SJSA1 (cell line): Measurements from ENCODE around the gene TUBA3C. TPM values are rescaled to one million over a fixed set of nuclear protein-coding genes. Genes with fewer than 3 reads are reported as not detected.
"Not testable (repeated sequence)": the region's sequence is repeated elsewhere in the genome, so short reads cannot be mapped to it uniquely, and the experiment has no call there.

Source experiments
- DNase-seq, 2 experiments: peaks; one replicate each; pipeline ENCODE4 v3.0.0-alpha.2; 2015 to 2020; ENCODE audit warnings: low spot score in 2 of 2, low read depth in 1 of 2
- H3K27ac ChIP-seq: fragments of 250-450 bp; sonication (Bioruptor Pico); 2 replicates; pipeline ENCODE4 v1.5.1; 2020; ENCODE audit warnings: mild to moderate bottlenecking, moderate library complexity
- H3K27me3 ChIP-seq: fragments of 250-450 bp; sonication (Bioruptor Pico); replicated peaks from 2 replicates; pipeline ENCODE4 v1.5.1; 2020; ENCODE audit warnings: mild to moderate bottlenecking, moderate library complexity
- H3K36me3 ChIP-seq: fragments of 250-450 bp; sonication (Bioruptor Pico); 2 replicates; pipeline ENCODE4 v1.5.1; 2020; ENCODE audit warnings: mild to moderate bottlenecking
- H3K4me1 ChIP-seq: fragments of 250-450 bp; sonication (Bioruptor Pico); replicated peaks from 2 replicates; pipeline ENCODE4 v1.6.1; 2021; ENCODE audit warnings: mild to moderate bottlenecking
- H3K4me3 ChIP-seq: fragments of 250-450 bp; sonication (Bioruptor Pico); 2 replicates; pipeline ENCODE4 v1.5.1; 2020; ENCODE audit warnings: mild to moderate bottlenecking
- H3K9me3 ChIP-seq: fragments of 250-450 bp; sonication (Bioruptor Pico); replicated peaks from 2 replicates; pipeline ENCODE4 v1.5.1; 2020; ENCODE audit warnings: mild to moderate bottlenecking
- total RNA-seq: library from RNA; depleted of rRNA; stranded (reverse); fragments of >200 nt; shearing (Covaris generic); gene quantifications from 2 replicates; pipeline ENCODE4 v1.2.3, GENCODE V29; 2014; rRNA removed

The TUBA3C gene
- not detected in 2 replicates for total RNA-seq

GRCh38 chr13:19181621-19182485 lies at the start of gene TUBA3C:
TUBA3C (minus strand) TSS chr13:19181824; CDS start chr13:19181747, 77 bp downstream.
- Histone ChIP-seq H3K9me3 (no peaks in the 10 kb centered on the region), H3K36me3 (no peaks in the 10 kb centered on the region), H3K4me3 (no peak within 1 kb of the TSS), H3K27me3 (no peaks in the 10 kb centered on the region), H3K4me1 (no peaks in the 10 kb centered on the region), H3K27ac (no peak within 1 kb of the TSS)
- DNase-seq, result peak in 1 of 2 experiments; percentile 26

- not testable (repeated sequence) for H3K27me3 ChIP-seq, H3K4me1 ChIP-seq, H3K27ac ChIP-seq, H3K36me3 ChIP-seq, H3K4me3 ChIP-seq, DNase-seq, H3K9me3 ChIP-seq
Measured at GRCh38 chr13:19207413-19207812, 25.8 kb upstream of the TUBA3C start.

- not testable (repeated sequence) for H3K36me3 ChIP-seq, H3K9me3 ChIP-seq, H3K27me3 ChIP-seq, H3K4me3 ChIP-seq, H3K4me1 ChIP-seq, H3K27ac ChIP-seq
- DNase-seq, result peak in 1 of 2 experiments; percentile 10
Measured at GRCh38 chr13:19192622-19193021, 11.0 kb upstream of the TUBA3C start.

GRCh38 chr13:19189911-19190310 lies 8.3 kb upstream of the TUBA3C start:
- H3K4me3 ChIP-seq, H3K4me1 ChIP-seq, H3K36me3 ChIP-seq: not testable (repeated sequence)

GRCh38 chr13:19189368-19189767 lies 7.7 kb upstream of the TUBA3C start:
- not testable (repeated sequence) for H3K36me3 ChIP-seq, H3K27me3 ChIP-seq, H3K27ac ChIP-seq, H3K9me3 ChIP-seq, DNase-seq, H3K4me1 ChIP-seq, H3K4me3 ChIP-seq

More at GRCh38 chr13:19189911-19190310, 8.3 kb upstream of the TUBA3C start:
- not testable (repeated sequence) for H3K27ac ChIP-seq, DNase-seq, H3K27me3 ChIP-seq, H3K9me3 ChIP-seq

- Histone ChIP-seq H3K4me1 (no peaks in the 10 kb centered on the region), H3K36me3 (no peaks in the 10 kb centered on the region), H3K27ac (no peak overlapping the region), H3K9me3 (no peaks in the 10 kb centered on the region), H3K4me3 (no peak overlapping the region), H3K27me3 (no peaks in the 10 kb centered on the region)
- no peak for DNase-seq
Measured at GRCh38 chr13:19185865-19186645, 4.4 kb upstream of the TUBA3C start.

GRCh38 chr13:19185086-19185864 lies 3.7 kb upstream of the TUBA3C start:
- Histone ChIP-seq H3K4me3 (no peak overlapping the region), H3K36me3 (no peaks in the 10 kb centered on the region), H3K27ac (no peak overlapping the region), H3K27me3 (no peaks in the 10 kb centered on the region), H3K4me1 (no peaks in the 10 kb centered on the region), H3K9me3 (no peaks in the 10 kb centered on the region)
- DNase-seq, result peak in 1 of 2 experiments; percentile 6

- Histone ChIP-seq H3K27me3 (no peaks in the 10 kb centered on the region), H3K4me1 (no peaks in the 10 kb centered on the region), H3K4me3 (no peak overlapping the region), H3K36me3 (no peaks in the 10 kb centered on the region), H3K9me3 (no peaks in the 10 kb centered on the region), H3K27ac (no peak overlapping the region)
- no peak for DNase-seq
Measured at GRCh38 chr13:19184176-19184575, 2.6 kb upstream of the TUBA3C start.

GRCh38 chr13:19183676-19184075 lies 2.1 kb upstream of the TUBA3C start:
- Histone ChIP-seq H3K27ac (no peak overlapping the region), H3K4me3 (no peak overlapping the region), H3K27me3 (no peaks in the 10 kb centered on the region), H3K36me3 (no peaks in the 10 kb centered on the region), H3K9me3 (no peaks in the 10 kb centered on the region), H3K4me1 (no peaks in the 10 kb centered on the region)
- DNase-seq, result no peak

- H3K9me3 ChIP-seq, result no peaks in the 10 kb centered on the region
Measured at GRCh38 chr13:19182536-19182935, 912 bp upstream of the TUBA3C start.

GRCh38 chr13:19181021-19181620 lies 503 bp downstream of the TUBA3C start:
- H3K27ac ChIP-seq, result no peak overlapping the region
- H3K4me1 ChIP-seq, result no peaks in the 10 kb centered on the region
- no peaks in the 10 kb centered on the region for H3K36me3 ChIP-seq
- no peaks in the 10 kb centered on the region for H3K27me3 ChIP-seq
- no peaks in the 10 kb centered on the region for H3K9me3 ChIP-seq
- no peak for DNase-seq
- no peak overlapping the region for H3K4me3 ChIP-seq

More at GRCh38 chr13:19182536-19182935, 912 bp upstream of the TUBA3C start:
- no peak overlapping the region for H3K4me3 ChIP-seq
- no peaks in the 10 kb centered on the region for H3K27me3 ChIP-seq
- H3K27ac ChIP-seq, result no peak overlapping the region
- H3K36me3 ChIP-seq, result no peaks in the 10 kb centered on the region
- H3K4me1 ChIP-seq, result no peaks in the 10 kb centered on the region
- no peak for DNase-seq

- DNase-seq, result peak in 1 of 2 experiments; percentile 14
- H3K27ac ChIP-seq, result no peak overlapping the region
- H3K4me3 ChIP-seq, result no peak overlapping the region
- H3K4me1 ChIP-seq, result no peaks in the 10 kb centered on the region
- no peaks in the 10 kb centered on the region for H3K27me3 ChIP-seq
- H3K9me3 ChIP-seq, result no peaks in the 10 kb centered on the region
- H3K36me3 ChIP-seq, result no peaks in the 10 kb centered on the region
Measured at GRCh38 chr13:19179916-19180315, 1.7 kb downstream of the TUBA3C start.

GRCh38 chr13:19178901-19179593 lies 2.6 kb downstream of the TUBA3C start:
- H3K4me3 ChIP-seq, result no peak overlapping the region
- DNase-seq, result peak in 1 of 2 experiments; percentile 12
- H3K9me3 ChIP-seq, result no peaks in the 10 kb centered on the region

More at GRCh38 chr13:19178901-19179593, 2.6 kb downstream of the TUBA3C start:
- H3K36me3 ChIP-seq, result no peaks in the 10 kb centered on the region
- H3K27ac ChIP-seq, result no peak overlapping the region
- no peaks in the 10 kb centered on the region for H3K4me1 ChIP-seq
- H3K27me3 ChIP-seq, result no peaks in the 10 kb centered on the region
